Measurements from ENCODE around the gene DNAJC7. TPM values are rescaled to one million over a fixed set of nuclear protein-coding genes. Genes with fewer than 3 reads are reported as not detected.

Gene DNAJC7
- total RNA-seq, 2 experiments from 2014 or later: 79.7 to 80.9 TPM

- intact Hi-C loops (cut with micrococcal nuclease): no loop called here
- Mint-ChIP-seq H3K27ac (peak overlapping the region; percentile 66), H3K27me3 (no peaks in the 10 kb centered on the region), H3K4me1 (ENCODE audit: low read depth) (peaks cover 8% of the 10 kb centered on the region), H3K36me3 (peaks cover 42% of the 10 kb centered on the region), H3K4me3 (no peak overlapping the region), H3K9me3 (no peaks in the 10 kb centered on the region)
- CTCF ChIA-PET: interaction anchor here (1.1 kb wide), 1 partner anchor 25 kb away, joined by 3 read pairs; no protein-coding TSS in a partner anchor
- POLR2A ChIA-PET: no interaction called here
- peak; percentile 26 for DNase-seq
These were observed 29.6 kb downstream of the DNAJC7 start for GRCh38 chr17:41987642-41988041.

- Mint-ChIP-seq H3K4me3 (no peak overlapping the region), H3K27ac (peak overlapping the region; percentile 24), H3K4me1 (ENCODE audit: low read depth) (peaks cover 8% of the 10 kb centered on the region), H3K27me3 (no peaks in the 10 kb centered on the region), H3K9me3 (no peaks in the 10 kb centered on the region), H3K36me3 (peaks cover 48% of the 10 kb centered on the region)
- intact Hi-C loops (cut with micrococcal nuclease): no loop called here
- ChIA-PET CTCF (no interaction called here), POLR2A (no interaction called here)
- DNase-seq: no peak
These were observed 30.6 kb downstream of the DNAJC7 start for GRCh38 chr17:41986634-41987033.

- no peaks in the 10 kb centered on the region for H3K27me3 Mint-ChIP-seq
- POLR2A ChIA-PET: no interaction called here
- peaks cover 48% of the 10 kb centered on the region for H3K36me3 Mint-ChIP-seq
- no peak overlapping the region for H3K4me3 Mint-ChIP-seq
- intact Hi-C loops (cut with micrococcal nuclease): no loop called here
- no peak for DNase-seq
- no peak overlapping the region for H3K27ac Mint-ChIP-seq
- CTCF ChIA-PET: no interaction called here
- no peaks in the 10 kb centered on the region for H3K9me3 Mint-ChIP-seq
- peaks cover 8% of the 10 kb centered on the region for H3K4me1 Mint-ChIP-seq (ENCODE audit: low read depth)
These were observed 31.3 kb downstream of the DNAJC7 start for GRCh38 chr17:41985919-41986318.

GRCh38 chr17:41984454-41984853, 32.8 kb downstream of the DNAJC7 start:
- POLR2A ChIA-PET: no interaction called here
- DNase-seq: no peak
- Mint-ChIP-seq H3K27me3 (no peaks in the 10 kb centered on the region), H3K36me3 (peaks cover 51% of the 10 kb centered on the region), H3K9me3 (no peaks in the 10 kb centered on the region), H3K4me3 (no peak overlapping the region), H3K4me1 (ENCODE audit: low read depth) (peaks cover 8% of the 10 kb centered on the region), H3K27ac (no peak overlapping the region)
- intact Hi-C loops (cut with micrococcal nuclease): no loop called here
- CTCF ChIA-PET: interaction anchor here (0.8 to 1.6 kb wide), 2 partner anchors 21 to 24 kb away, joined by 3 to 4 read pairs; no protein-coding TSS in a partner anchor

GRCh38 chr17:41982026-41982760, 35.0 kb downstream of the DNAJC7 start:
- H3K27me3 Mint-ChIP-seq: no peaks in the 10 kb centered on the region
- intact Hi-C loops (cut with micrococcal nuclease): no loop called here
- peaks cover 38% of the 10 kb centered on the region for H3K36me3 Mint-ChIP-seq
- H3K27ac Mint-ChIP-seq: no peak overlapping the region
- H3K4me3 Mint-ChIP-seq: no peak overlapping the region
- no peak for DNase-seq
- ChIA-PET CTCF (no interaction called here), POLR2A (interaction anchor here (1.5 kb wide), 1 partner anchor 9 kb away, joined by 3 read pairs; no protein-coding TSS in a partner anchor)
- H3K9me3 Mint-ChIP-seq: no peaks in the 10 kb centered on the region
- peaks cover 2% of the 10 kb centered on the region for H3K4me1 Mint-ChIP-seq (ENCODE audit: low read depth)

GRCh38 chr17:41977991-41978390, 39.2 kb downstream of the DNAJC7 start:
- Mint-ChIP-seq H3K9me3 (no peaks in the 10 kb centered on the region), H3K4me3 (no peak overlapping the region), H3K27ac (peak overlapping the region; percentile 16), H3K36me3 (peaks cover 36% of the 10 kb centered on the region), H3K27me3 (no peaks in the 10 kb centered on the region), H3K4me1 (ENCODE audit: low read depth) (no peaks in the 10 kb centered on the region)
- ChIA-PET CTCF (interaction anchor here (1.2 kb wide), 1 partner anchor 15 kb away, joined by 4 read pairs; no protein-coding TSS in a partner anchor), POLR2A (interaction anchor here (0.6 to 1.6 kb wide), 3 partner anchors 14 to 155 kb away, joined by 3 read pairs; partner anchors contain the start of gene DNAJC7)
- intact Hi-C loops (cut with micrococcal nuclease): no loop called here
- DNase-seq: no peak

GRCh38 chr17:41976142-41976768, 41.0 kb downstream of the DNAJC7 start:
- Mint-ChIP-seq H3K36me3 (peaks cover 27% of the 10 kb centered on the region), H3K9me3 (no peaks in the 10 kb centered on the region), H3K27me3 (no peaks in the 10 kb centered on the region), H3K27ac (peak overlapping the region; percentile 77), H3K4me1 (ENCODE audit: low read depth) (peaks cover 5% of the 10 kb centered on the region), H3K4me3 (no peak overlapping the region)
- ChIA-PET CTCF (no interaction called here), POLR2A (interaction anchor here (0.6 kb wide), 3 partner anchors 26 to 182 kb away, joined by 3 read pairs; no protein-coding TSS in a partner anchor)
- intact Hi-C loops (cut with micrococcal nuclease): no loop called here
- no peak for DNase-seq

- ChIA-PET CTCF (interaction anchor here (0.8 kb wide), 1 partner anchor 12 kb away, joined by 5 read pairs; no protein-coding TSS in a partner anchor), POLR2A (interaction anchor here (0.6 to 1.0 kb wide), 3 partner anchors 11 to 181 kb away, joined by 3 to 4 read pairs (median 3); no protein-coding TSS in a partner anchor)
- Mint-ChIP-seq H3K36me3 (peaks cover 27% of the 10 kb centered on the region), H3K9me3 (no peaks in the 10 kb centered on the region), H3K4me3 (no peak overlapping the region), H3K27me3 (no peaks in the 10 kb centered on the region), H3K27ac (peak overlapping the region; percentile 2), H3K4me1 (ENCODE audit: low read depth) (peaks cover 9% of the 10 kb centered on the region)
- no peak for DNase-seq
- intact Hi-C loops (cut with micrococcal nuclease): no loop called here
These were observed 41.8 kb downstream of the DNAJC7 start for GRCh38 chr17:41975099-41976083.

- H3K27ac Mint-ChIP-seq: no peak overlapping the region
- no peak overlapping the region for H3K4me3 Mint-ChIP-seq
- peaks cover 29% of the 10 kb centered on the region for H3K36me3 Mint-ChIP-seq
- CTCF ChIA-PET: interaction anchor here (0.8 kb wide), 1 partner anchor 11 kb away, joined by 5 read pairs; no protein-coding TSS in a partner anchor
- no peaks in the 10 kb centered on the region for H3K9me3 Mint-ChIP-seq
- peaks cover 11% of the 10 kb centered on the region for H3K4me1 Mint-ChIP-seq (ENCODE audit: low read depth)
- intact Hi-C loops (cut with micrococcal nuclease): no loop called here
- DNase-seq: no peak
- POLR2A ChIA-PET: interaction anchor here (1.0 kb wide), 1 partner anchor 11 kb away, joined by 4 read pairs; no protein-coding TSS in a partner anchor
- H3K27me3 Mint-ChIP-seq: no peaks in the 10 kb centered on the region
These were observed 42.6 kb downstream of the DNAJC7 start for GRCh38 chr17:41974658-41975057.

GRCh38 chr17:41974031-41974430, 43.2 kb downstream of the DNAJC7 start:
- Mint-ChIP-seq H3K4me1 (ENCODE audit: low read depth) (peaks cover 14% of the 10 kb centered on the region), H3K27ac (no peak overlapping the region), H3K36me3 (peaks cover 30% of the 10 kb centered on the region), H3K27me3 (no peaks in the 10 kb centered on the region), H3K9me3 (no peaks in the 10 kb centered on the region), H3K4me3 (no peak overlapping the region)
- intact Hi-C loops (cut with micrococcal nuclease): no loop called here
- CTCF ChIA-PET: interaction anchor here (0.8 kb wide), 1 partner anchor 10 kb away, joined by 5 read pairs; no protein-coding TSS in a partner anchor
- DNase-seq: no peak
- POLR2A ChIA-PET: interaction anchor here (1.0 kb wide), 1 partner anchor 10 kb away, joined by 4 read pairs; no protein-coding TSS in a partner anchor

GRCh38 chr17:41973408-41973811, 43.8 kb downstream of the DNAJC7 start:
- Mint-ChIP-seq H3K4me1 (ENCODE audit: low read depth) (peaks cover 19% of the 10 kb centered on the region), H3K27ac (no peak overlapping the region), H3K9me3 (no peaks in the 10 kb centered on the region), H3K27me3 (no peaks in the 10 kb centered on the region), H3K4me3 (no peak overlapping the region), H3K36me3 (peaks cover 34% of the 10 kb centered on the region)
- DNase-seq: no peak
- ChIA-PET CTCF (no interaction called here), POLR2A (interaction anchor here (1.0 kb wide), 1 partner anchor 8 kb away, joined by 3 read pairs; no protein-coding TSS in a partner anchor)
- intact Hi-C loops (cut with micrococcal nuclease): no loop called here

All from activated CD4-positive, alpha-beta memory T cell treated with anti-CD3 and anti-CD28 coated beads for 36 hours (primary cell).